Measurements from ENCODE around the gene ABCD3.

DNA sequence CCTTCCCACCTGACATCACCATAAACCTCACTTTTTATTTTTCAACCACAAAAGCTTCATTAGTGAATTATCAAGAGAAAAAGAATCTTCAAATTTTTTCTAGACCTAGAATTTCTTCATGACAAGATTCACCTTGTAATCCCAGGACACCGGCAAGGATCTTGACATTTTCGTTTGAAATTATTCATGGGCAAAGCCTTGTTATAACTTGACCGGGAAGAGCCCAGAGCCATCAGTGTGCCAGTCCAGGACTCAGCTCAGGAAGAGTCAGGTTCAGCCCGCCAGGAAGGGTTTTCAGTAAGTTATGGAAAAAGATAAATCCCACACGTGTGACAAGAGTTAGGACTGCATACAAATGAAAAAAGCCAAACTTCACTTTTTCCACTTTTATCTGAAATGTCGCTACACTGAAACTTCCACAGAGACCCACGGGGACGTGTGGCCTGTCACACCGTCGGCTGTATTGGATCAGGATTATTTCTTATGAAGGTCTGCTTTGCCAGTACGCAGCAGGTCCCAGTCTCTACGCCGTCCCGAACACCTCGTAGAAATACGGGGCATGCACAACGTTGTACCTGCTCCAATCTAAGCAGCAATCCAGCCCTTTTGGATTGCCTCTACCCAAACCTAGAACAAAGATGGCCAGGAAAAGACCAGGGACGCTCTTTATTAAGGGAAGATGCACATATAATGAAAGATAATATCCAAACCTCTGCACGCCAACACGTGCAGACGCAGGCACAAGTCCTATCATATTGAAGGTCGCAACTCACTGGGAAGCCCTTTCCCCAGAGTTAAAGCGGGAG lies 122.5 kb downstream of the ABCD3 start:
- TF ChIP-seq, protein P1, sequence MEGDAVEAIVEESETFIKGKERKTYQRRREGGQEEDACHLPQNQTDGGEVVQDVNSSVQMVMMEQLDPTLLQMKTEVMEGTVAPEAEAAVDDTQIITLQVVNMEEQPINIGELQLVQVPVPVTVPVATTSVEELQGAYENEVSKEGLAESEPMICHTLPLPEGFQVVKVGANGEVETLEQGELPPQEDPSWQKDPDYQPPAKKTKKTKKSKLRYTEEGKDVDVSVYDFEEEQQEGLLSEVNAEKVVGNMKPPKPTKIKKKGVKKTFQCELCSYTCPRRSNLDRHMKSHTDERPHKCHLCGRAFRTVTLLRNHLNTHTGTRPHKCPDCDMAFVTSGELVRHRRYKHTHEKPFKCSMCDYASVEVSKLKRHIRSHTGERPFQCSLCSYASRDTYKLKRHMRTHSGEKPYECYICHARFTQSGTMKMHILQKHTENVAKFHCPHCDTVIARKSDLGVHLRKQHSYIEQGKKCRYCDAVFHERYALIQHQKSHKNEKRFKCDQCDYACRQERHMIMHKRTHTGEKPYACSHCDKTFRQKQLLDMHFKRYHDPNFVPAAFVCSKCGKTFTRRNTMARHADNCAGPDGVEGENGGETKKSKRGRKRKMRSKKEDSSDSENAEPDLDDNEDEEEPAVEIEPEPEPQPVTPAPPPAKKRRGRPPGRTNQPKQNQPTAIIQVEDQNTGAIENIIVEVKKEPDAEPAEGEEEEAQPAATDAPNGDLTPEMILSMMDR (IDR thresholded peaks at IDR 0.05): no peak
- TF ChIP-seq POLR2A (IDR thresholded peaks at IDR 0.05): no peak

Measured in breast epithelium (tissue), 3 donors.